ENCODE measurements around the gene SIL1. TPM values are rescaled to one million over a fixed set of nuclear protein-coding genes. Genes with fewer than 3 reads are reported as not detected.

The SIL1 gene
- polyA plus RNA-seq, 3 donors = 25.4 to 35.1 (median 27.9) TPM

DNA sequence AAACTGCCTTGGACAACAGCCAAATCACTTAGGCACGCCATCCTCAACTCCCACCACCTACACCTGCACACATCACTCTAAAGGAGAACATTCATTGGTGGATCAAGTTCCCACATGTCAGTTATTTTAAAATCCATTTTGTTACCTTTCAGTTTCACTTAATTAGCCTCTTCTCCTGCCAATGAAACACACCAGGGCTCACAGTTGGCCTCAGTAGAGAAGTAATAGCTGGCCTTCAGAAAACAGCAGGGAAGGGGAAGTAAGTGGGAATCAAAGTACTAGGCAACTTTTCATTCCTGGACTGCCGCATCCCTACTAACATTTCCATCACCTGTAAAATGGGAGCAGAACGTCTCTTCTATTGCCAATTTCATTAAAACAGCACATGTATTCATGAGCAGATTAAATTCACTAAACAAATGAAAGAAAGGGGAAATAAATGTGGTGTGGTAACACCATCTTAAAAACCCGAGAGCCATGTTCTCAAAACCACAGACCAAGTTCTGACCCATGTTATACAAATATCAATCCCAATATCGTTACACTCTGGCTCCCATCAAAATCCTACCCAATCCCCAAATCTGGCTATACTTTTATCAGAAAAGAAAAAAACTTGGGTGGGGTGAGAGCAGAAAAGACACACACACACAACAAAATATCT, 1.7 kb downstream of the SIL1 start:
- TF ChIP-seq, protein P1, sequence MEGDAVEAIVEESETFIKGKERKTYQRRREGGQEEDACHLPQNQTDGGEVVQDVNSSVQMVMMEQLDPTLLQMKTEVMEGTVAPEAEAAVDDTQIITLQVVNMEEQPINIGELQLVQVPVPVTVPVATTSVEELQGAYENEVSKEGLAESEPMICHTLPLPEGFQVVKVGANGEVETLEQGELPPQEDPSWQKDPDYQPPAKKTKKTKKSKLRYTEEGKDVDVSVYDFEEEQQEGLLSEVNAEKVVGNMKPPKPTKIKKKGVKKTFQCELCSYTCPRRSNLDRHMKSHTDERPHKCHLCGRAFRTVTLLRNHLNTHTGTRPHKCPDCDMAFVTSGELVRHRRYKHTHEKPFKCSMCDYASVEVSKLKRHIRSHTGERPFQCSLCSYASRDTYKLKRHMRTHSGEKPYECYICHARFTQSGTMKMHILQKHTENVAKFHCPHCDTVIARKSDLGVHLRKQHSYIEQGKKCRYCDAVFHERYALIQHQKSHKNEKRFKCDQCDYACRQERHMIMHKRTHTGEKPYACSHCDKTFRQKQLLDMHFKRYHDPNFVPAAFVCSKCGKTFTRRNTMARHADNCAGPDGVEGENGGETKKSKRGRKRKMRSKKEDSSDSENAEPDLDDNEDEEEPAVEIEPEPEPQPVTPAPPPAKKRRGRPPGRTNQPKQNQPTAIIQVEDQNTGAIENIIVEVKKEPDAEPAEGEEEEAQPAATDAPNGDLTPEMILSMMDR (IDR thresholded peaks at IDR 0.05) = no peak
- Histone ChIP-seq H2AFZ (ENCODE audit: insufficient read depth, low read depth, low read length, poor library complexity, severe bottlenecking) (peak overlapping the region; percentile 64), H3K4me1 (ENCODE audit: control insufficient read depth in 1 of 2, insufficient read depth in 2 of 2, low read length in 2 of 2) (peaks cover 37 to 43% of the 10 kb centered on the region in 2 donors), H3K79me2 (ENCODE audit: insufficient read depth, low read length) (peaks cover 49% of the 10 kb centered on the region), H3K27me3 (ENCODE audit: control insufficient read depth in 2 of 2, insufficient read depth in 2 of 2, low read length in 2 of 2) (no peaks in the 10 kb centered on the region), H3K36me3 (replicated peaks in 1 of 2; ENCODE audit: control insufficient read depth in 1 of 2, insufficient read depth in 2 of 2, low read length in 2 of 2) (peaks cover 0 to 5% of the 10 kb centered on the region in 2 donors), H3K4me2 (replicated peaks; ENCODE audit: extremely low read depth, low read length, poor library complexity, severe bottlenecking) (peak overlapping the region; percentile 93), H3K4me3 (replicated peaks in 1 of 3; ENCODE audit: low read depth in 2 of 3, low read length in 3 of 3) (peak overlapping the region in 2 of 3 experiments; percentile 35 to 88), H4K20me1 (ENCODE audit: insufficient read depth, low read length) (no peaks in the 10 kb centered on the region), H3K9me3 (replicated peaks in 1 of 2; ENCODE audit: control insufficient read depth in 1 of 2, insufficient read depth in 1 of 2, low read length in 2 of 2) (no peaks in the 10 kb centered on the region), H3K9ac (ENCODE audit: insufficient read depth, low read length, poor library complexity, severe bottlenecking) (no peak overlapping the region), H3K27ac (ENCODE audit: low read depth in 1 of 2, low read length in 2 of 2) (peak overlapping the region; percentile 51 to 97)
- peaks cover 14 to 21% of the 10 kb centered on the region in 2 donors for H3K36me3 Mint-ChIP-seq
- no peaks in the 10 kb centered on the region for H3K9me3 Mint-ChIP-seq
- H3K27ac Mint-ChIP-seq = peak overlapping the region; percentile 88 to 97 (median 93)
- peak; percentile 32 to 50 (median 48) for DNase-seq
- peak overlapping the region; percentile 50 to 68 for H3K4me3 Mint-ChIP-seq
- intact Hi-C loops (cut with micrococcal nuclease) = no loop called here
- peaks cover 41% of the 10 kb centered on the region for H3K4me1 Mint-ChIP-seq
- H3K27me3 Mint-ChIP-seq (ENCODE audit: low read depth in 3 of 3) = no peaks in the 10 kb centered on the region
- 100% methylated on average over 1 of the region's 5 CpGs for WGBS (ENCODE audit: insufficient coverage)

DNA sequence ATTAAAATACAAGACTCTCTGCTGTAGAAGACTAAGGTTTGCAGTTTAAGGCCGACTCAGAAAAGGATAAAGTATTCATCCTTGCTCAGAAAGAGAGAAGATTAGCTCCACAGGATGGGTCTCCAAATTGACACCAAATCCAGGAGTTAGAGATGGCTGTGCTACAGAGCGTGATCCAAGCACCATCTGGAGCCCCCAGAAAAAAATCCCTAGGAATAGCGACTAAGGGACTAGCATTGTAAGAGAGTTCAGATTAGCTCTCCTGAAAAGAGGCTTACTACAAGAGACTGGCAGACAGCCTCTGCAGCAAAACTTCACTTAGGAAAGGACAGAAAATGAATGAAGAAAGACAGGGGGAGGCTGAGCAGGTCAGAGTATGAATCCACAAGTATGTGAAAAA, 3.7 kb downstream of the SIL1 start:
- Histone ChIP-seq H3K9me3 (replicated peaks in 1 of 2; ENCODE audit: control insufficient read depth in 1 of 2, insufficient read depth in 1 of 2, low read length in 2 of 2) (no peaks in the 10 kb centered on the region), H3K9ac (ENCODE audit: insufficient read depth, low read length, poor library complexity, severe bottlenecking) (no peak overlapping the region), H3K4me1 (ENCODE audit: control insufficient read depth in 1 of 2, insufficient read depth in 2 of 2, low read length in 2 of 2) (peaks cover 38 to 43% of the 10 kb centered on the region in 2 donors), H3K4me3 (replicated peaks in 1 of 3; ENCODE audit: low read depth in 2 of 3, low read length in 3 of 3) (no peak overlapping the region), H3K27me3 (ENCODE audit: control insufficient read depth in 2 of 2, insufficient read depth in 2 of 2, low read length in 2 of 2) (no peaks in the 10 kb centered on the region), H4K20me1 (ENCODE audit: insufficient read depth, low read length) (peaks cover 3% of the 10 kb centered on the region), H3K4me2 (replicated peaks; ENCODE audit: extremely low read depth, low read length, poor library complexity, severe bottlenecking) (no peak overlapping the region), H2AFZ (ENCODE audit: insufficient read depth, low read depth, low read length, poor library complexity, severe bottlenecking) (no peak overlapping the region), H3K79me2 (ENCODE audit: insufficient read depth, low read length) (peaks cover 61% of the 10 kb centered on the region), H3K27ac (ENCODE audit: low read depth in 1 of 2, low read length in 2 of 2) (no peak overlapping the region), H3K36me3 (replicated peaks in 1 of 2; ENCODE audit: control insufficient read depth in 1 of 2, insufficient read depth in 2 of 2, low read length in 2 of 2) (peaks cover 0 to 5% of the 10 kb centered on the region in 2 donors)
- no peak for DNase-seq
- Mint-ChIP-seq H3K27ac (peak overlapping the region in 1 of 7 donors; percentile 70), H3K4me1 (peaks cover 47% of the 10 kb centered on the region), H3K36me3 (peaks cover 19 to 22% of the 10 kb centered on the region in 2 donors), H3K27me3 (ENCODE audit: low read depth in 3 of 3) (no peaks in the 10 kb centered on the region), H3K4me3 (no peak overlapping the region), H3K9me3 (no peaks in the 10 kb centered on the region)
- TF ChIP-seq, protein P1 (IDR thresholded peaks at IDR 0.05) = no peak
- intact Hi-C loops (cut with micrococcal nuclease) = no loop called here
- WGBS (ENCODE audit: insufficient coverage) = 100% methylated on average over 2 of the region's 3 CpGs

Data from CD14-positive monocyte (primary cell).